ENCODE results near the gene DIMT1. TPM values are rescaled to one million over a fixed set of nuclear protein-coding genes. Genes with fewer than 3 reads are reported as not detected.

Gene DIMT1
- total RNA-seq, 1 experiment from 2014 or later, result 56.5 TPM

DNA sequence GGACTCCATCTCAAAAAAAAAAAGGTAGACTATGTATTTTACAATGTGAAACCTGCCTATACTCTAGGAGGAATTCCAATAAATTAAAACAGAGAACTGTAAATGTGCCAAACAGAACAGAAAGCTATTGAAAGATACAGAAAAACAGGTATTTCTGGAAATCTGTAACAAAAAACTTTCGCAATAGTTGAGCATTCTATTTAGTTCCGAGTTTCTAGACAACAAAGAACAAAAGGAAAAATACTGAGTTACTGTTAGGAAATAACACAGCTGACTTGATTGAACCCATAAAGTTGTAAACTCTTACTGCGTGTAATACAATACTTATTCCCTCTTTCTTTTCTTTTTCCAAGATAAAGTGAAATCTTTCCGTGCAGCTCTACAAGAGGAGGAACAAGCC lies 18.6 kb downstream of the DIMT1 start:
- no peak for DNase-seq
- Histone ChIP-seq H4K20me1 (ENCODE audit: insufficient read depth, low read depth, low read length) (no peaks in the 10 kb centered on the region), H3K27me3 (ENCODE audit: low read length) (no peaks in the 10 kb centered on the region)

DNA sequence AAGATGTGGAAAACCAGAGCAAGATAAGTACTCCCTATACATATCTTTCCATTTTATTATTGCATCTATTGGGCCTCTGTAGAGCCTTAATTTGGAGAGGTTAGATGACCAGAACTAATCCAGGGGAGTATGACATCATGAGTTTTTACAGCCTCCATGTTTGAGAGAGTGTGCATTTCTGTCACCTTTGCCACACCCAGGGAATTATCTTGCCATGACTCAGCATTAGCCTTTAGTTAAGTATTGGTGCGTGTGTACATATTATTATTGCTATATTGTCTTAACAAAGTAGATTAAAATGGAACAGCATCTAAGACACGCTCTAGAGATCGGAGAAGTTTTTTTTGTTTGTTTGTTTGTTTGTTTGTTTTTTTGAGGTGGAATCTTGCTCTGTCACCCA lies 27.6 kb downstream of the DIMT1 start:
- H2AFZ ChIP-seq (ENCODE audit: low read length), result no peak overlapping the region
- H3K9me2 ChIP-seq (replicated peaks; ENCODE audit: insufficient read depth, low read length), result no peaks in the 10 kb centered on the region
- no peaks in the 10 kb centered on the region for H3K27me3 ChIP-seq (ENCODE audit: low read length)
- H3K9me3 ChIP-seq (ENCODE audit: low read length), result no peaks in the 10 kb centered on the region
- no peak overlapping the region for H3K4me3 ChIP-seq (ENCODE audit: low read length)
- no peaks in the 10 kb centered on the region for H3K4me1 ChIP-seq (ENCODE audit: low read length)
- H3K9ac ChIP-seq (ENCODE audit: low read length), result no peak overlapping the region
- no peak overlapping the region for H3K4me2 ChIP-seq (ENCODE audit: low read depth, low read length, poor library complexity, severe bottlenecking)
- peaks cover 5% of the 10 kb centered on the region for H3K79me2 ChIP-seq (ENCODE audit: low read length)
- DNase-seq, result no peak
- no peaks in the 10 kb centered on the region for H4K20me1 ChIP-seq (ENCODE audit: insufficient read depth, low read depth, low read length)
- no peak overlapping the region for H3K27ac ChIP-seq (ENCODE audit: low read length)
- H3K36me3 ChIP-seq (ENCODE audit: insufficient read depth, low read length), result peaks cover 50% of the 10 kb centered on the region

More for the DNA sequence above, 18.6 kb downstream of the DIMT1 start:
- H3K4me1 ChIP-seq (ENCODE audit: low read length), result no peaks in the 10 kb centered on the region
- no peaks in the 10 kb centered on the region for H3K9me3 ChIP-seq (ENCODE audit: low read length)
- H3K27ac ChIP-seq (ENCODE audit: low read length), result no peak overlapping the region
- no peak overlapping the region for H3K4me3 ChIP-seq (ENCODE audit: low read length)
- 0 out of 2 replicates have a peak, but pooled peaks cover 6% of the 10 kb centered on the region for H3K79me2 ChIP-seq (ENCODE audit: low read length)
- no peak overlapping the region for H3K9ac ChIP-seq (ENCODE audit: low read length)
- peaks cover 55% of the 10 kb centered on the region; the same call in 1 of the 2 replicates for H3K36me3 ChIP-seq (ENCODE audit: insufficient read depth, low read length)
- H3K9me2 ChIP-seq (replicated peaks; ENCODE audit: insufficient read depth, low read length), result no peaks in the 10 kb centered on the region
- H2AFZ ChIP-seq (ENCODE audit: low read length), result no peak overlapping the region
- H3K4me2 ChIP-seq (ENCODE audit: low read depth, low read length, poor library complexity, severe bottlenecking), result no peak overlapping the region

DNA sequence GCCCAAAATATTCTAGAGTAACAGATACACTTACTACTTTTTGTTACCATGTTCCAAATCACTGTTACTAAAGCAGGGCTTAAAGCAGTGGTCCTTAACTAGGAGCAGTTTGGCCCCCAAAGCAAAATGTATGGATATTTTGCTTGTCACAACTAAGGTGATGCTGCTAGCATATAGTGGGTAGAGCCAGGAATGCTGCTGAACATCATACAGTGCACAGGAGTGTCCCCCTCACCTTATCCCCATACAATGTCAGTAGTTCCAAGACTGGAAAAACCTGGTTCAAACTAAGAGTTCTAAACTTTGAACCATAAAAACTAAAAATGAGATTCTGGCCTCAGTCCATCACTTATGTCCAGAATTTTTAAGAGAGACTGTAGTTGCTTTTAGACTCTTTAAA lies 28.1 kb downstream of the DIMT1 start:
- H3K36me3 ChIP-seq (ENCODE audit: insufficient read depth, low read length), result peaks cover 46% of the 10 kb centered on the region
- H3K27me3 ChIP-seq (ENCODE audit: low read length), result no peaks in the 10 kb centered on the region
- no peak overlapping the region for H3K9ac ChIP-seq (ENCODE audit: low read length)
- no peak overlapping the region for H3K4me3 ChIP-seq (ENCODE audit: low read length)
- H3K79me2 ChIP-seq (ENCODE audit: low read length), result peaks cover 5% of the 10 kb centered on the region
- no peak for DNase-seq
- no peak overlapping the region for H3K4me2 ChIP-seq (ENCODE audit: low read depth, low read length, poor library complexity, severe bottlenecking)
- no peak overlapping the region for H2AFZ ChIP-seq (ENCODE audit: low read length)
- no peaks in the 10 kb centered on the region for H3K9me2 ChIP-seq (replicated peaks; ENCODE audit: insufficient read depth, low read length)
- H3K27ac ChIP-seq (ENCODE audit: low read length), result no peak overlapping the region
- no peaks in the 10 kb centered on the region for H3K9me3 ChIP-seq (ENCODE audit: low read length)
- H4K20me1 ChIP-seq (ENCODE audit: insufficient read depth, low read depth, low read length), result no peaks in the 10 kb centered on the region
- no peaks in the 10 kb centered on the region for H3K4me1 ChIP-seq (ENCODE audit: low read length)

DNA sequence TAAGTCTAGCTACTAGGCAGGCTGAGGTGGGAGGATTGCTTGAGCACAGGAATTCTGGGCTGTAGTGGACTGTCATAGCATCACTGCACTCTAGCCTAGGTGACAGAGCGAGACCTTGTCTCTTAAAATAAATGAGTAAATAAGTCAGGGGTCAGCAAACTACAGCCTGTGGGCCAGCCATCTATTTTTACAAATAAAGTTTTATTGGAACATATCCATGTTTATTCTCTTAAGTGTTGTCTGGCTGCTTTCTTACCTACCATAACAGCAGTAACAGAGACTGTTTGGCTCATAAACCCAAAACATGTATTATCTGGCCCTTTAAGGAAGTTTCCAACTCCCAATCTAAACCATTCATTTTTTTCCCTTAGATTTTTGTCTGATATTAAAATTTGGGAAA lies 29.6 kb downstream of the DIMT1 start:
- DNase-seq, result no peak
- Histone ChIP-seq H2AFZ (ENCODE audit: low read length) (no peak overlapping the region), H3K9ac (ENCODE audit: low read length) (no peak overlapping the region), H3K4me2 (ENCODE audit: low read depth, low read length, poor library complexity, severe bottlenecking) (no peak overlapping the region), H3K9me2 (replicated peaks; ENCODE audit: insufficient read depth, low read length) (no peaks in the 10 kb centered on the region), H3K9me3 (ENCODE audit: low read length) (no peaks in the 10 kb centered on the region), H3K4me1 (ENCODE audit: low read length) (no peaks in the 10 kb centered on the region), H3K27ac (ENCODE audit: low read length) (no peak overlapping the region), H3K4me3 (ENCODE audit: low read length) (no peak overlapping the region), H3K36me3 (ENCODE audit: insufficient read depth, low read length) (peaks cover 50% of the 10 kb centered on the region), H3K27me3 (ENCODE audit: low read length) (no peaks in the 10 kb centered on the region), H4K20me1 (ENCODE audit: insufficient read depth, low read depth, low read length) (no peaks in the 10 kb centered on the region), H3K79me2 (ENCODE audit: low read length) (peaks cover 5% of the 10 kb centered on the region)

DNA sequence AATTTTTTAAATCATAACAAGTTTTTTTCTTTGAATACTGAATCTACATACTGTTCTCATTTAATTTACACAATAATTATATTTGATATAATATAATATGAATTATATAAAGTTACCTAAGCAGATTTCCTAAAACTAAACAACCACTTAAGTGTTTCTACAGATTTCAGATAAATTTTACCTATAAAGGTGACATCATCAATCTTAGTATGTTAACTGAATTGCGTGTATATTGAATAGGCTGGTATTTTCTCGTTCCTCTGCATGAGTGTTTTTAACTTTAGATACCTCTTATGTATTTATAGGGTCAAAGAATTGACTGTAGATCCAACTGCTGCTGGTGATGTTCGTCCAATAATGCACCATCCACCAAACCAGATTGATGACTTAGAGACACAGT lies 30.3 kb downstream of the DIMT1 start:
- no peak overlapping the region for H3K27ac ChIP-seq (ENCODE audit: low read length)
- H3K9me2 ChIP-seq (replicated peaks; ENCODE audit: insufficient read depth, low read length), result no peaks in the 10 kb centered on the region
- no peaks in the 10 kb centered on the region for H3K27me3 ChIP-seq (ENCODE audit: low read length)
- peaks cover 44% of the 10 kb centered on the region for H3K36me3 ChIP-seq (ENCODE audit: insufficient read depth, low read length)
- no peak overlapping the region for H3K4me2 ChIP-seq (ENCODE audit: low read depth, low read length, poor library complexity, severe bottlenecking)
- H2AFZ ChIP-seq (ENCODE audit: low read length), result no peak overlapping the region
- H4K20me1 ChIP-seq (ENCODE audit: insufficient read depth, low read depth, low read length), result no peaks in the 10 kb centered on the region
- H3K9me3 ChIP-seq (ENCODE audit: low read length), result no peaks in the 10 kb centered on the region
- H3K4me1 ChIP-seq (ENCODE audit: low read length), result no peaks in the 10 kb centered on the region
- H3K9ac ChIP-seq (ENCODE audit: low read length), result no peak overlapping the region
- peaks cover 5% of the 10 kb centered on the region for H3K79me2 ChIP-seq (ENCODE audit: low read length)
- no peak overlapping the region for H3K4me3 ChIP-seq (ENCODE audit: low read length)
- DNase-seq, result no peak

DNA sequence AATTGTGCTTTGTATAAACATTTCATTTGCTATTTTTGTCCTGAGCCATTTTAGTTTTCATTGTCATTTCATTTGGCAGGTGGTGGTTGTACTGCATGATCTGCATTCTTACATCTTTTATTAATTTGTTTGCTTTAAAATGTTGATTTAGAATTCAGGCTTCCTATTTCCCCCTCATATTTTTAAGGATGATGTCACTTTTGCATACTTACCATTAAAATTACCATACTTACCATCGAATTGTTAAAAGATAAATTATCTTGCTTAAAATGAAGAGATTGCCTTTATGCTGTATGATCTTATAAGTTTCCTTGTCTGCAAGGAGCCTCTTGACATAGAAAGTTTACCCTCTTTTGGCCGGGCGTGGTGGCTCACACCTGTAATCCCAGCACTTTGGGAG lies 31.1 kb downstream of the DIMT1 start:
- Histone ChIP-seq H3K9me3 (ENCODE audit: low read length) (no peaks in the 10 kb centered on the region), H3K36me3 (ENCODE audit: insufficient read depth, low read length) (peaks cover 36% of the 10 kb centered on the region; the same call in 1 of the 2 replicates), H3K4me3 (ENCODE audit: low read length) (no peak overlapping the region), H3K9me2 (replicated peaks; ENCODE audit: insufficient read depth, low read length) (no peaks in the 10 kb centered on the region), H3K79me2 (ENCODE audit: low read length) (peaks cover 5% of the 10 kb centered on the region), H3K4me1 (ENCODE audit: low read length) (no peaks in the 10 kb centered on the region), H3K4me2 (ENCODE audit: low read depth, low read length, poor library complexity, severe bottlenecking) (no peak overlapping the region), H4K20me1 (ENCODE audit: insufficient read depth, low read depth, low read length) (no peaks in the 10 kb centered on the region), H2AFZ (ENCODE audit: low read length) (no peak overlapping the region), H3K27me3 (ENCODE audit: low read length) (no peaks in the 10 kb centered on the region), H3K27ac (ENCODE audit: low read length) (no peak overlapping the region), H3K9ac (ENCODE audit: low read length) (no peak overlapping the region)
- DNase-seq, result no peak

DNA sequence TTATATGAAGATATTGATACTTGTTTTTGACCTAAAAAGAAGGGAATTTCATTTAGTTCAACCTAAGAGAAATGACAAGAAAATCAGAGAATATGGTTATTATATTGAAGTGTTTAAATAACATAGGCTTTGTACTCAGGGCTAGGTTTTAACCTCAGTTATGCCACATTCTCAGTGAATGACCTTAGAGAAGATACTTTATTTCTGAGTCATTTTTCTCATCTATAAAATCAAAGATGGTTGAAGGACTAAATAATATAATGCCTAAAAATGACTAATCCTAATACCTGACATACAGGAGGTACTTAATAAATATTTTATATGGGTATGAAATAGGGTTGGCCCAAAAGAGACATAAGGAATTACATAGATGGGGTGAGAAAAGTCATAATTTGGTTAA lies 32.3 kb downstream of the DIMT1 start:
- Histone ChIP-seq H3K9me3 (ENCODE audit: low read length) (no peaks in the 10 kb centered on the region), H2AFZ (ENCODE audit: low read length) (no peak overlapping the region), H4K20me1 (ENCODE audit: insufficient read depth, low read depth, low read length) (no peaks in the 10 kb centered on the region), H3K27ac (ENCODE audit: low read length) (no peak overlapping the region), H3K79me2 (ENCODE audit: low read length) (peaks cover 5% of the 10 kb centered on the region), H3K27me3 (ENCODE audit: low read length) (no peaks in the 10 kb centered on the region), H3K4me3 (ENCODE audit: low read length) (no peak overlapping the region), H3K9me2 (replicated peaks; ENCODE audit: insufficient read depth, low read length) (no peaks in the 10 kb centered on the region), H3K9ac (ENCODE audit: low read length) (no peak overlapping the region), H3K36me3 (ENCODE audit: insufficient read depth, low read length) (peaks cover 32% of the 10 kb centered on the region; the same call in 1 of the 2 replicates), H3K4me2 (ENCODE audit: low read depth, low read length, poor library complexity, severe bottlenecking) (no peak overlapping the region), H3K4me1 (ENCODE audit: low read length) (no peaks in the 10 kb centered on the region)
- no peak for DNase-seq

DNA sequence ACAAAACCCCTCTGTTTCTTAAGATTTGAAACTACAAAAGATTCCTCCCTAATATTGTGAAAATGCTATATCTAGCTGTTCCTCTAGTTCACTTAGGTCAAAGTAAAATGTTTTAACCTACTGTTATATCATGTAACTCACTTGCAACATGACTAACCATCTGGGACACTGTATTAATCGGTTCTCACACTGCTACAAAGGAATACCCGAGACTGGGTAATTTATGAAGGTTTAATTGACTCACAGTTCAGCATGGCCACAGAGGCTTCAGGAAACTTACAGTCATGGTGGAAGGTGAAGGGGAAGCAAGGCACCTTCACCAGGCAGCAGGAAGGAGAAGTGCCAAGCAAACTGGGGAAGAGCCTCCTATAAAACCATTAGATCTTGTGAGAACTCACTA lies 34.7 kb downstream of the DIMT1 start:
- Histone ChIP-seq H3K27me3 (ENCODE audit: low read length) (no peaks in the 10 kb centered on the region), H3K36me3 (ENCODE audit: insufficient read depth, low read length) (peaks cover 45% of the 10 kb centered on the region), H3K4me1 (ENCODE audit: low read length) (no peaks in the 10 kb centered on the region), H3K27ac (ENCODE audit: low read length) (no peak overlapping the region), H3K9me3 (ENCODE audit: low read length) (no peaks in the 10 kb centered on the region), H4K20me1 (ENCODE audit: insufficient read depth, low read depth, low read length) (no peaks in the 10 kb centered on the region), H2AFZ (ENCODE audit: low read length) (no peak overlapping the region), H3K9me2 (replicated peaks; ENCODE audit: insufficient read depth, low read length) (no peaks in the 10 kb centered on the region), H3K9ac (ENCODE audit: low read length) (no peak overlapping the region), H3K79me2 (ENCODE audit: low read length) (peaks cover 13% of the 10 kb centered on the region), H3K4me3 (ENCODE audit: low read length) (no peak overlapping the region), H3K4me2 (ENCODE audit: low read depth, low read length, poor library complexity, severe bottlenecking) (no peak overlapping the region)
- DNase-seq, result no peak

DNA sequence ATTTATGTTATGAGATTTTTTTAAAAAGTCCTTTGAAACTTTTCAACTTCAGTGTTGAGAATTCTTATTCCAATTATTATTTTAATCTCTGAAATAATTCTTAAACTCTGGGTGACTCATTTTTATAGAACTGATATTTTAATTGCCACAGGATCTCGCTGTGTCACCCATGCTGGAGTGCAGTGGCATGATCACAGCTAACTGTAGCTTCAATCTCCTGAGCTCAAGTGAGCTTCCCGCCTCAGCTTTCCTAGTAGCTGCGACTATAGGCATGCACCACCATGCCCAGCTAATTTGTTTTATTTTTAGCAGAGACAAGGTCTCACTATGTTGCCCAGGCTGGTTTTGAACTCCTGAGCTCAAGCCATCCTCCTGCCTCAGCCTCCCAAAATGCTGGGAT lies 41.0 kb downstream of the DIMT1 start:
- Histone ChIP-seq H3K36me3 (ENCODE audit: insufficient read depth, low read length) (peaks cover 58% of the 10 kb centered on the region), H3K4me2 (ENCODE audit: low read depth, low read length, poor library complexity, severe bottlenecking) (no peak overlapping the region), H3K27ac (ENCODE audit: low read length) (no peak overlapping the region), H3K4me1 (ENCODE audit: low read length) (no peaks in the 10 kb centered on the region), H3K4me3 (ENCODE audit: low read length) (no peak overlapping the region), H3K9me3 (ENCODE audit: low read length) (no peaks in the 10 kb centered on the region), H2AFZ (ENCODE audit: low read length) (no peak overlapping the region), H3K9me2 (replicated peaks; ENCODE audit: insufficient read depth, low read length) (no peaks in the 10 kb centered on the region), H3K79me2 (ENCODE audit: low read length) (peaks cover 23% of the 10 kb centered on the region), H4K20me1 (ENCODE audit: insufficient read depth, low read depth, low read length) (no peaks in the 10 kb centered on the region), H3K9ac (ENCODE audit: low read length) (no peak overlapping the region), H3K27me3 (ENCODE audit: low read length) (no peaks in the 10 kb centered on the region)
- no peak for DNase-seq

All from Karpas-422 (cell line).